HEK293T (cell line): Measurements from ENCODE around the gene CTSZ.

ENCODE experiments used
- FOXM1 ChIP-seq: fragments of 450-650 bp; IDR thresholded peaks from 2 replicates; pipeline ENCODE4 v1.6.1; 2017; ENCODE audit warnings: mild to moderate bottlenecking, borderline replicate concordance
- HDGF ChIP-seq: fragments of 450-650 bp; IDR thresholded peaks from 2 replicates; pipeline ENCODE4 v1.6.1; 2017; ENCODE audit warnings: antibody characterized with exemption, borderline replicate concordance
- ZNF384 ChIP-seq: fragments of 450-650 bp; IDR thresholded peaks from 2 replicates; pipeline ENCODE4 v1.6.1; 2016

DNA sequence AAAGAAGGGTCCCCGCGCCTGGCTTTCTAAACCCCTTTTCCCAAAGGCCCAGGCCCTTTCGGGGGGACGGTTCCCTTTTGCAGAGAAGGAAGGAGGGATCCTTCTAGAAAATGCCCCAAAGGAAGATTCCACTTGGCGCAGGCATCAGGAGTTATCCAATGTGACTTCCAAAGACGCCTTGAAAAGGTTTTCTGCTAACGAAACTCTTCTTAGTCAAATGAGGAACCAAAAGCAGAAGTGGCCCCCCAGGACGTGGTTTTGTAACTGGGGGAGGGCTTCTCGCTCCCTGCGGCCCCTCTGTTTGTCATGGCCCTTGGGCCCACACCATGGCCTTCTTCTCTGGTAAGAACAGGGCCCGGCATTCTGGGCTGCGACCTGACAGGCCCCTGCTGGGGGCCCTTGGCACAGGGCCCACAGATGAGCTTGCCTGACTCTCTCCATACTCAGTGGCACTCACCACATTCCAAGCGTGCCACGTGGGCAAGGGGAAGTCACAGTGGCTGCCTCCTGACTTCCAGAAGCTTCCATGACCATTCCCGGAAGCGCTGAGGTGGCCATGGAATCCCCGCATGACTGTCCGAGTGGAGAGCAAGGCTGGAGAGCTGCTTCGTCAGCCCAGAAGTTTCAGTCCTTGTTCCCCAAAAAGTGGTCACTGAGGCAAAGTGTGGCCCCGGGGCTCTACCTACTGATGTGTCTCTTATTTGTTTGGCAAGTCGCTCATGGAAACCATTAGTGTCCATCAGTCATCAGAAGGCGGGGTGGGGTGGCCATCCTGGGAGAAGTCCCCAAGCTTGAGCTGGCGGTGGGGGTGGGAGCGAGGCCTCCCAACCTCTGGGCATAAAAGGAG lies 834 bp upstream of the CTSZ start:
- TF ChIP-seq FOXM1 (no peak), ZNF384 (no peak), HDGF (no peak)
